Activated CD4-positive, alpha-beta T cell treated with anti-CD3 and anti-CD28 coated beads, Interleukin-2, amount 50 U/mL, for 16 hours (primary cell): ENCODE results near the gene TFEC.
"Not testable (repeated sequence)": the region's sequence is repeated elsewhere in the genome, so short reads cannot be mapped to it uniquely, and the experiment has no call there.

ENCODE experiments used
- DNase-seq: peaks from one replicate; pipeline ENCODE4 v3.0.0-alpha.2; 2020

Gene TFEC, protein sequence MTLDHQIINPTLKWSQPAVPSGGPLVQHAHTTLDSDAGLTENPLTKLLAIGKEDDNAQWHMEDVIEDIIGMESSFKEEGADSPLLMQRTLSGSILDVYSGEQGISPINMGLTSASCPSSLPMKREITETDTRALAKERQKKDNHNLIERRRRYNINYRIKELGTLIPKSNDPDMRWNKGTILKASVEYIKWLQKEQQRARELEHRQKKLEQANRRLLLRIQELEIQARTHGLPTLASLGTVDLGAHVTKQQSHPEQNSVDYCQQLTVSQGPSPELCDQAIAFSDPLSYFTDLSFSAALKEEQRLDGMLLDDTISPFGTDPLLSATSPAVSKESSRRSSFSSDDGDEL

DNA sequence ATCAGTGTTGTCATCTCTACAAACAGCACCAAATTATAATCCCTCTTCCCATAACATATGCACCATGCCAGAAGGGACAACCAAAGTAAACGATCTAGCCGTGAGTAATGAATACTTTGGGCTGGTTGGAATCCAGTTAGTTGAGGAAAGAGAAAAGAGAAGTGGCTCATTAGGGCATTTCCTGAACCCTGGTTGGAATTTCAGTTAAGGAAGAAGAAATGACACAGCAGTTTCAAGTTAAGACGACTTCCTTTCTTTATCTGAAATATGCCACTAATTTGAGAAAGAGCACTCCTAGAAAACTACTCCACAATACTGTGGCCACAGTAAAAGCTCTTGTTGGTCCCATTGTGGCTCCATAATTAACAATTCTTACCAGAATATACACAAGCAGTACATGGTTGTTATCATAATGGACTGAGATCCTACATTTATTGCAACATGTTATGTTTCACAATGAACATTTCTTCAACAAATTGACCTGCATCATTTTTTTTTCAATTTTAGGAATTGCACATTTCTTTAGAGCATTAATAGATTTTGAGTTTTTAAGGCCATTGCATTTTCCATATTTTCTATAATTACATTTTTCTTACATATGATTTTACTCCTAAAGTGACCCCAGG is at the start of gene TFEC:
Gene TFEC (minus strand): TSS at position 113 of the 626 bp plus-strand sequence. CDS start 46,322 bp downstream, outside the sequence.
- no peak for DNase-seq

DNA sequence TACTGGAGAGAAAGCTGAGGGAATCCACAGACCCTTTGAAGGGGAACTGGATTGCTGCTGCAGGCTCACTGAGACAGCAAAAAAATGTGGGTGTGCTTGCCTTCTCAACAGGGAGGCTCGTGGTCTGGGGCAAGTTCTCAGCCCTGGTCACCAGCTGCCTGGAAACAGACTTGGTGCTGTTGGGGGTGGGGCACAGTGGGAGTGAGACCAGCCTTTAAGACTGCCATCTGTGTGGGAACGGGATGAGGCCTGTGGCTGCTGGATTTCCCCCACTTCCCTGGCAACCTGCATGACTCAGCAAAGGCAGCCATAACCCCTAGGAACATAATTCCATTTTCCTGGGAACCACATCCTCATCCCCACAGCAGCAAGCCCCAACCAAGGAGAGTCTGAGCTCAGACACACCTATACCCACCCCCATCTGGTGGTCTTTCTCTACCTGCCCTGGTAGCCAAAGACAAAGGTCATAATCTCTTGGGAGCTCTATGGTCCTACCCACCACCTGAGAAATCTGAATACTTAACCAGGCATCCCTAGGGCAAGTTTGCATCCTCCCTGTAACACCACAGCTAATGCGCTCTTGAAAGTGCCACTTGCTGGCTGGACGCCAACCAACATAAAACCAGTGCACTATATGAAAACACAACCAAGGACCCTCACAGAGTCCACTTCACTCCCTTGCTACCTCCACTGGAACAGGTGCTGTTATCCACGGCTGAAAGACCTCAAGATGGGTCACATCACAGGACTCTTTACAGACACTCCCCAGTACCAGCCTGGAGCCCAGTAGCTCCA is 45.0 kb upstream of the TFEC start:
- DNase-seq: no peak

DNA sequence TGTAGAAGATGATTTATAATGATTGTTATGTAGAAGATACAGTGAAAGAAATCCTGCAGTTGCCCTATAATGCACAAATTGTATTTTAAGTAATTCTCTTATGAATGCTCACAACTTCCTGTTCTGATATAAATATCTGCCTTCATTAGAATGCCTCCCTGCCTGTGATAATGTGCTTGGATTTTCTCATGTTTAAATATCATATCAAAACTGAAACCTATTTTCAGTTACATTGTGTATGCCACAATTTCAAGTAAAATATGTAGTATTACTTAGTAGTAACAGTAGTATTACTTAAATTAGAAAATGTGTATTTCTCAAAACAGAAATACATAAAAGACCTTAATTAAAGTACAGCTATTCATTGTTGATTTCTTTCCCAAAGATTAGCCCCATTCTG is 41.1 kb upstream of the TFEC start:
- DNase-seq: no peak

DNA sequence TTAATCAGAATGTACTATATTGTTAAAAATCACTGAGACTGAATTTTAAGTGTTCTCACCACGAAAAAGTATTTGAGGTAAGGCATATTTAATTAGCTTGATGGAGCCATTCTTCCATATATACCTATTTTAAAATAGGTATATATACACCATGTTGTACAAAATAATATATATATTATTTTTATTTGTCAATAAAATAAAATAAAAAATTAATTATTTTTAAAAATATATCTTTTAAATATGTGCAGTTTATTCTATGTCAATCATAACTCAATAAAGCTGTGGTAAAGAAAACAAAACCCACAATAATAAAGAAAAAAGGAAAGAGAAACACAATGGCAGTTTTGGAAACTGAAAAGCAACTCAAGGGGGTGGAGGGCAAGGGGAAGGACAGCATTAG is 33.6 kb upstream of the TFEC start:
- no peak for DNase-seq

DNA sequence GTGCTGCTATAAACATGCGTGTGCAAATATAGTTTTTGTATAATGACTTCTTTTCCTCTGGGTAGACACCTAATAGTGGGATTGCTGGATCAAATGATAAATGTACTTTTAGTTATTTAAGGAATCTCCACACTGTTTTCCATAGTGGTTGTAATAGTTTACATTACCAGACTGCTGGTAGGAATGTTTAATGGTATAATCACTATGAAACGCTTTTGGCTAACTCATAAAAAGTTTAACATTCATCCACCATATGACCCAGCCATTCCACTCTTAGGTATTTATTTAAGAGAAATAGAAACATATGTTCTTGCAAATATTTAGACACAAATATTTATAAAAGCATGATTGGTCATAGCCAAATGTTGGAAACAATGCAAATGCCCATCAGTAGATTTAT is 32.1 kb upstream of the TFEC start:
- DNase-seq: no peak

DNA sequence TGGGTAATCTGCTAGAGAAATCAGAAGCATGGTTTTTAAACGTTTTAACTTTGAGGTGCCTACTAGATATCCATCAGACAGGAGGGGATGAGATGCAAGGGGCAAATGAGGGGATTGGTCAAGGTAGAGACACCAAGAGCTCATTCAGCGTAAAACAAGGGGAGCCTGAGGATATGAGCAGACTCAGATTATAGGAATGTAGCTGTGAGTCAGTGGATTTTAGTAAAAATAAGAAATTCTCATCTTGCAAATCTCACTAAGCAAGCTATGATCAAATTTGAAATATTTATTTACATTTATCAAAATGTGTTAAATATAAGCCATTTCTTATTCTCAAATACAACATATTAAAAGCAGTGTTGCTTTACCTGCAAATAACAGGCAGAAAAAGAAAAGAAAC is 21.4 kb upstream of the TFEC start:
- DNase-seq: no peak

- not testable (repeated sequence) for DNase-seq
Observed at GRCh38 chr7:116047261-116047660, 16.7 kb upstream of the TFEC start.

DNA sequence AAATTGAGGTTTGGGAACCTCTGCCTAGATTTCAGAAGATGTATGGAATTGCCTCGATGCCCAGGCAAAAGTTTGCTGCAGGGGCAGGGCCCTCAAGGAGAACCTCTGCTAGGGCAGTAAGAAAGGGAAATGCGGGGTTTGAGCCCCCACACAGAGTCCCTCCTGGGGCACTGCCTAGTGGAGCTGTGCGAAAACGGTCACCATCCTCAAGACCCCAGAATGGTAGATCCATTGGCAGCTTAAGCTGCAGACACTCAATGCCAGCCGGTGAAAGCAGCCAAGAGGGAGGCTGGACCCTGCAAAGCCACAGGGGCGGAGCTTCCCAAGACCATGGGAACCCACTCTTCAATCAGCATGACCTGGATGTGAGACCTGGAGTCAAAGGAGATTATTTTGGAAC is 15.0 kb upstream of the TFEC start:
- no peak for DNase-seq

DNA sequence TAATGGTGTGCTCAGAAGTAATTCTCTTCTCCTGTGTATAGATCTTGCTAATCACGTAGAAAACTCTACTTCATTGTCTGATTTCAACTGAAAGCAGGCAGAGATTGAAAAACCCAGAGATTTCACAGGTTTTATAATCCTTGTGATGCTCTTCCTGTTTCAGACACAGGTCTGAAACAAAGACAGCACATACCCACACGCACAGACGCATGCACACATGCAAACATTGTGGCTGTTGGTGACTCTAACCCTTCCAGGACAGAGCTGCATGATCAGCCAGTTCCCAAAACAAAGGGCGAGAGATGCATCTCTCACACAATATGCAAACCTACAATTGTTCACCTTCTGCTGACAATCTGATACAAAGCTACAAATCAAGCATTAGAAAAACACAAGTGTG is 11.1 kb upstream of the TFEC start:
- no peak for DNase-seq

GRCh38 chr7:116037401-116037800 is 6.8 kb upstream of the TFEC start:
- DNase-seq: no peak

DNA sequence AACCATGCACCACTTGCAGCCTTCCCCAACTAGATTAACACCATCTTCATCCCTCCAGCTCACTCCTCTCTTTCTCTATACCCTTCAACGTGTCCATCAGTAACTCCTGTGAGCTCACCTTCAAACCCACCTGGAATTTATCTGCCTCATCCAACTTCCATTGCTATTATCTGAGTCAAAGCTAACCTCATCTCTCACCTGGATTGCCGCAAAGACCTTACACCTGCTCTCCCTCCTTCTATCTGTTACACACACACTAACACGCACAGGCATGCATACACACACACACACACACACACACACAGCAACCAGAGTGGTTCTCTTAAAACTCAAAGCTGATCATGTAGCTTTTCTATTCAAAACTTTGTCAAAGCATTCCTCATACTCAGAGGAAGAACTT is 3.8 kb upstream of the TFEC start:
- no peak for DNase-seq

DNA sequence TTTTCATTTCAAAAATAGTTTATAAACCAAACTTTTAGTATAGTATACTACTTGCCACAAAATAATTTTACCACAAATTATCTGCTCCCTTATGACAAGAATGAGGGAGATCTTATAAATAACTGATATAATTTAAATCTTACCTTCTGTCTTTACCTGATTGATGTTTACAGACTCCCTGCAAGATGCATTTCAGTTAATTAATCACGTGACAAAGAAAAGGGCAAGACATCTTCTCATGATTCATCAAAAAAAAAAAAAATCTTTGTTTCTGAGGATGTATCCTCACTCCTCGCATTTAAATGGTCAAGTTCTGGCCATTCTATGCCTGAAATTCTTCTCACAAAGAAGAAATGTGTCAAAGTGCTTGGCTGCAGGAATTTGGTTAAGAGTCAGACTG is 2.3 kb upstream of the TFEC start:
- DNase-seq: no peak

DNA sequence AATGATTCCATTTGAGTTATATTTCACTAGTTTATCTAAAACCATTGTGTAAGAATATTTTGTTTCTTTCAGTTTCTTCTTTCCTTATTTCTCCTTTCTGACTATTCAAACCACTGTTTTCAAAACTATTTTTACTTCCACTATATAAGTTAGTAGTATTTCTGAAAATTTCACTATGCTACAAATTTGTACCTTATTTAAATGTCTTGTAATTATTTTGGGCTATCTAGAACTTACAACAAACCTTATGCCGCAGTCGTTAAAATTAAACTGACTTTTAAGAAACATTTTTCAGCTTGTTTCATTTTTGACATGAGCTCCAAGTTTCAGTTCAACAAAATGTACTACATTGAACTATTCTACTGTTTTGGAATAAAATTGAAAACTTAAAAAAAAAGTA is 1.8 kb downstream of the TFEC start:
- no peak for DNase-seq

- DNase-seq: no peak
Observed at GRCh38 chr7:116027786-116028185, 2.8 kb downstream of the TFEC start.

- DNase-seq: no peak
Observed at GRCh38 chr7:116024826-116025809, 5.4 kb downstream of the TFEC start.

DNA sequence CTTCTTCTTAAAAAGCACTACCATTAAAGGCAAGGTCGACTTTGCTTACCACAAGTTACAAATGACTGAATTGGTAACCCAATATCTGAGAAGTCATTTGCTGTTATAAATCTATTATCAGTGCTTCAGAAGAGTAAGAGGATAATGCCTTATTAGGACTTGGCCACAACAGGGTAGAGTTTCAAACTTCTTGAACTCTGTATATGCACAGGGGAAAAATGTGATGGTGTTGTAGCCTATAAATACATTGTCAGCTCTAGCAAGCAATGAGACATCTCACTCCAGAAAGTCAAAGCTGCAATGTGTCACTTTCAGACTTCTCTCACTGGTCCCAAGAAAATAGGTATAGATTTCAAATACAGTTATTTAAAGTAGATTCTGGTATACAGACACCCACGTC is 9.3 kb downstream of the TFEC start:
- no peak for DNase-seq

GRCh38 chr7:116018731-116019130 is 11.8 kb downstream of the TFEC start:
- DNase-seq: no peak

GRCh38 chr7:116013675-116014074 is 16.9 kb downstream of the TFEC start:
- DNase-seq: no peak

GRCh38 chr7:116011584-116011983 is 19.0 kb downstream of the TFEC start:
- no peak for DNase-seq

GRCh38 chr7:116004762-116005161 is 25.8 kb downstream of the TFEC start:
- not testable (repeated sequence) for DNase-seq

DNA sequence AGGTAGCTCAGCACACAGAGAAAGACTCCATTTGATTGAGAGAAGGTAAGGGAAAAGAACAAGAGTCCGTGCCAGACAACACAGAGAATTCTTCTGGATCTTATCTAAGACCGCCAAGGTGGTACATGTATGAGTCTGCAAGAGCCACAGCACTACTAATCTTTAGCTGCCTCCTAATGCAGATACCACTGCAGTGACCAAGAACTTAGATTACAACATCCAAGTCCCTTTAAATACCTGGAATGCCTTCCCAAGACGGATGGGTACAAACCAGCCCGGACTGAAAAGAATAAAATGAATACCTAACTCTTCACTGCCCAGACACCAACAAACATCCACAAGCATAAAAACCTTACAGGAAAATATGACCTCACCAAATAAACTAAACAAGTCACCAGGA is 33.3 kb downstream of the TFEC start:
- DNase-seq: no peak

GRCh38 chr7:115995701-115996100 is 34.9 kb downstream of the TFEC start:
- DNase-seq: no peak

- no peak for DNase-seq
Observed at GRCh38 chr7:115988401-115988800, 42.2 kb downstream of the TFEC start.
